Measurements from ENCODE around the gene OFD1.
"Not testable (repeated sequence)": the region's sequence is repeated elsewhere in the genome, so short reads cannot be mapped to it uniquely, and the experiment has no call there.

OFD1 gene

GRCh38 chrX:13717700-13718472 lies 16.7 kb upstream of the OFD1 start:
- TF ChIP-seq, protein P1, sequence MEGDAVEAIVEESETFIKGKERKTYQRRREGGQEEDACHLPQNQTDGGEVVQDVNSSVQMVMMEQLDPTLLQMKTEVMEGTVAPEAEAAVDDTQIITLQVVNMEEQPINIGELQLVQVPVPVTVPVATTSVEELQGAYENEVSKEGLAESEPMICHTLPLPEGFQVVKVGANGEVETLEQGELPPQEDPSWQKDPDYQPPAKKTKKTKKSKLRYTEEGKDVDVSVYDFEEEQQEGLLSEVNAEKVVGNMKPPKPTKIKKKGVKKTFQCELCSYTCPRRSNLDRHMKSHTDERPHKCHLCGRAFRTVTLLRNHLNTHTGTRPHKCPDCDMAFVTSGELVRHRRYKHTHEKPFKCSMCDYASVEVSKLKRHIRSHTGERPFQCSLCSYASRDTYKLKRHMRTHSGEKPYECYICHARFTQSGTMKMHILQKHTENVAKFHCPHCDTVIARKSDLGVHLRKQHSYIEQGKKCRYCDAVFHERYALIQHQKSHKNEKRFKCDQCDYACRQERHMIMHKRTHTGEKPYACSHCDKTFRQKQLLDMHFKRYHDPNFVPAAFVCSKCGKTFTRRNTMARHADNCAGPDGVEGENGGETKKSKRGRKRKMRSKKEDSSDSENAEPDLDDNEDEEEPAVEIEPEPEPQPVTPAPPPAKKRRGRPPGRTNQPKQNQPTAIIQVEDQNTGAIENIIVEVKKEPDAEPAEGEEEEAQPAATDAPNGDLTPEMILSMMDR (IDR thresholded peaks at IDR 0.05; ENCODE audit: insufficient read depth, low read depth, low read length, missing control alignments), result no peak
- no peak overlapping the region for H3K4me3 ChIP-seq (ENCODE audit: low read depth, low read length)
- no peak for DNase-seq (ENCODE audit: low read depth)

- no peak overlapping the region for H3K4me3 ChIP-seq (ENCODE audit: low read depth, low read length)
- TF ChIP-seq, protein P1 (IDR thresholded peaks at IDR 0.05; ENCODE audit: insufficient read depth, low read depth, low read length, missing control alignments), result no peak
- no peak for DNase-seq (ENCODE audit: low read depth)
Observed at GRCh38 chrX:13719192-13719856, 15.2 kb upstream of the OFD1 start.

GRCh38 chrX:13721371-13721770 lies 13.2 kb upstream of the OFD1 start:
- TF ChIP-seq, protein P1 (IDR thresholded peaks at IDR 0.05; ENCODE audit: insufficient read depth, low read depth, low read length, missing control alignments), result no peak
- H3K4me3 ChIP-seq (ENCODE audit: low read depth, low read length), result no peak overlapping the region
- DNase-seq (ENCODE audit: low read depth), result no peak

DNA sequence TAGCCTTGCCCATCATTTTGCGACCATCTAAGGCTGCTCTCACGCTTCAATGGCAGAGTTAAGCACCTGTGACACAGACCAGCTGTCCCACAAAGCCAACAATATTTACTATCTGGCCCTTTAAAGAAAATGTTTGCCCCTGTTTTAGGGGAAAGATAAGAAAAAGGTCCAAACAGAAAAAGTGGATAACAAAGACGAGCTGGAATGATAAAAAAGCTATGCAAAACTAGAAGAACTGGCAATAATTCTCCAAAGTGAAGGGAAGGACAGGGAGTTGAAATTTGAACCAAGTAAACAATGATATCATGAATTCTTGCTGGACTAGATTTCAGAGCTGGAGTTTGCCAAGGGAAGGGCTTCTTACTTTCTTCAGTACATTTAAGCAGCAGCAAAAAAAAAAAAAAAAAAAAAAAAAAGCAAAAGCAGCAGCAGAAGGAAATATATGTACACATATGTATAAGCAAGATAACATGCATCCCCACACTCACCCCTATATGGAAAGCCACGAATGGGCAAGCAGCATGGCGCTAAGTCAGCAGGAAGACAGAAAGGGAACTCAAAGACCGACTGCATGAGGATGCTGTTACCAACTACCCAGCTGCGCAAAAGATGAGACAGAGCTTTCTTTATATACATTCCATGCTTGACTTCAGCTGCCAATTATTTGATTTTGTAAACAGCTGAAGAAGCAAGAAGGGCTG lies 12.6 kb upstream of the OFD1 start:
- DNase-seq (ENCODE audit: low read depth), result no peak
- TF ChIP-seq, protein P1 (IDR thresholded peaks at IDR 0.05; ENCODE audit: insufficient read depth, low read depth, low read length, missing control alignments), result no peak
- H3K4me3 ChIP-seq (ENCODE audit: low read depth, low read length), result no peak overlapping the region

GRCh38 chrX:13724878-13725277 lies 9.7 kb upstream of the OFD1 start:
- DNase-seq (ENCODE audit: low read depth); H3K4me3 ChIP-seq (ENCODE audit: low read depth, low read length): not testable (repeated sequence)

GRCh38 chrX:13726583-13726982 lies 8.0 kb upstream of the OFD1 start:
- DNase-seq (ENCODE audit: low read depth); H3K4me3 ChIP-seq (ENCODE audit: low read depth, low read length): not testable (repeated sequence)

DNA sequence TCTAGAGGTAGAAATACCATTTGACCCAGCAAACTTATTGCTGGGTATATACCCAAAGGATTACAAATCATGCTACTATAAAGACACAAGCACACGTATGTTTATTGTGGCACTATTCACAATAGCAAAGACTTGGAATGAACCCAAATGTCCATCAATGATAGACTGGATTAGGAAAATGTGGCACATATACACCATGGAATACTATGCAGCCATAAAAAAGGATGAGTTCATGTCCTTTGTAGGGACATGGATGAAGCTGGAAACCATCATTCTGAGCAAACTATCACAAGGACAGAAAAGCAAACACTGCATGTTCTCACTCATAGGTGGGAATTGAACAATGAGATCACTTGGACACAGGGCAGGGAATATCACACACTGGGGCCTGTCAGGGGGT lies 4.0 kb upstream of the OFD1 start:
- not testable (repeated sequence) for DNase-seq (ENCODE audit: low read depth); H3K4me3 ChIP-seq (ENCODE audit: low read depth, low read length)

- H3K4me3 ChIP-seq (ENCODE audit: low read depth, low read length), result peak overlapping the region; percentile 70
- TF ChIP-seq, protein P1 (IDR thresholded peaks at IDR 0.05; ENCODE audit: insufficient read depth, low read depth, low read length, missing control alignments), result no peak
- no peak for DNase-seq (ENCODE audit: low read depth)
Observed at GRCh38 chrX:13732246-13733067, 2.1 kb upstream of the OFD1 start.
